HepG2 (cell line): ENCODE measurements around the gene ZFAND2B. TPM values are rescaled to one million over a fixed set of nuclear protein-coding genes. Genes with fewer than 3 reads are reported as not detected.

ENCODE experiments used
- AHR ChIP-seq: IDR thresholded peaks from 2 replicates; pipeline ENCODE4 v1.6.1; 2018; ENCODE audit warnings: missing genetic modification reagents, missing compliant biosample characterization
- ARNT ChIP-seq: fragments of 450-650 bp; IDR thresholded peaks from 2 replicates; pipeline ENCODE4 v1.6.1; 2017
- DNMT3B ChIP-seq: conservative IDR thresholded peaks from 2 replicates; pipeline ENCODE4 v1.6.1; 2016; ENCODE audit warnings: missing biosample characterization, control low read depth
- IRF2 ChIP-seq: IDR thresholded peaks from 2 replicates; pipeline ENCODE4 v1.6.1; 2018; ENCODE audit warnings: missing genetic modification reagents, missing compliant biosample characterization
- JUND ChIP-seq: sonication (generic); formaldehyde crosslinking; IDR thresholded peaks from 2 replicates; pipeline ENCODE4 v1.8.0; 2022; ENCODE audit warnings: mild to moderate bottlenecking, missing genetic modification reagents
- PHF20 ChIP-seq: sonication (generic); formaldehyde crosslinking; IDR thresholded peaks from 2 replicates; pipeline ENCODE4 v1.5.0; 2020; ENCODE audit warnings: mild to moderate bottlenecking, missing genetic modification reagents
- REL ChIP-seq: sonication (generic); formaldehyde crosslinking; conservative IDR thresholded peaks from 2 replicates; pipeline ENCODE4 v1.8.0; 2022; ENCODE audit warnings: mild to moderate bottlenecking, missing genetic modification reagents, moderate library complexity
- SOX13 ChIP-seq, 3 experiments: fragments of 450-650 bp in 1 of 3; sonication (generic) in 1 of 3; formaldehyde crosslinking in 1 of 3; IDR thresholded peaks in 2 of 3; conservative IDR thresholded peaks in 1 of 3; 2 replicates each; pipeline versions ENCODE4 v1.5.0 to v1.6.1; 2016 to 2020; ENCODE audit warnings: antibody characterized with exemption in 1 of 3, mild to moderate bottlenecking in 1 of 3, missing compliant biosample characterization in 1 of 3, missing genetic modification reagents in 1 of 3, moderate library complexity in 1 of 3
- ZFP41 ChIP-seq: sonication (generic); formaldehyde crosslinking; IDR thresholded peaks from 2 replicates; pipeline ENCODE4 v1.4.0; 2020; ENCODE audit warnings: mild to moderate bottlenecking, missing genetic modification reagents, borderline replicate concordance
- ZNF883 ChIP-seq: sonication (generic); formaldehyde crosslinking; IDR thresholded peaks from 2 replicates; pipeline ENCODE4 v1.5.1; 2020; ENCODE audit warnings: mild to moderate bottlenecking, missing genetic modification reagents; ENCODE audit errors: not compliant biosample characterization
- polyA plus RNA-seq, 8 experiments: library from polyadenylated mRNA; depleted of rRNA in 3 of 8; stranded (reverse) in 7 of 8; unstranded in 1 of 8; fragments of >200 nt; fragmentation: Illumina TruSeq in 4 of 8; extraction: Trizol in 4 of 8; gene quantifications; 2 replicates each; pipeline versions ENCODE4 v1.2.1 to v1.2.3, GENCODE V29; 2011 to 2016; ENCODE audit warnings: low read depth in 4 of 8, missing spikeins in 1 of 8, mixed read lengths in 1 of 8; ENCODE audit not compliant: insufficient read depth in 1 of 8
- total RNA-seq, 5 experiments: library from RNA; depleted of rRNA; stranded (reverse); fragments of >200 nt; fragmentation: Illumina TruSeq; extraction: Trizol; gene quantifications; 2 replicates each; pipeline ENCODE4 v1.2.3, GENCODE V29; 2016; ENCODE audit warnings: low read depth in 1 of 5
- TF ChIP-seq, protein P1 (sequence below): sonication (generic); formaldehyde crosslinking; IDR thresholded peaks from 2 replicates; pipeline ENCODE4 v1.8.1; 2023; ENCODE audit warnings: mild to moderate bottlenecking, missing genetic modification reagents
- TF ChIP-seq, protein P2 (sequence below): sonication (generic); formaldehyde crosslinking; IDR thresholded peaks from 2 replicates; pipeline ENCODE4 v1.4.0; 2020; ENCODE audit warnings: mild to moderate bottlenecking, missing genetic modification reagents
- TF ChIP-seq, protein P3 (sequence below): sonication (generic); formaldehyde crosslinking; IDR thresholded peaks from 2 replicates; pipeline ENCODE4 v1.9.0; 2021; ENCODE audit warnings: missing genetic modification reagents, borderline replicate concordance
- TF ChIP-seq, protein P4 (sequence below): sonication (generic); formaldehyde crosslinking; IDR thresholded peaks from 2 replicates; pipeline ENCODE4 v1.4.0; 2020; ENCODE audit warnings: missing genetic modification reagents, borderline replicate concordance

ZFAND2B gene
- total and polyA plus RNA-seq, 2 of the 13 experiments (the other 11 are each of a cell fraction or from before 2014, with no cell fraction given), result 53.3 to 115 TPM

DNA sequence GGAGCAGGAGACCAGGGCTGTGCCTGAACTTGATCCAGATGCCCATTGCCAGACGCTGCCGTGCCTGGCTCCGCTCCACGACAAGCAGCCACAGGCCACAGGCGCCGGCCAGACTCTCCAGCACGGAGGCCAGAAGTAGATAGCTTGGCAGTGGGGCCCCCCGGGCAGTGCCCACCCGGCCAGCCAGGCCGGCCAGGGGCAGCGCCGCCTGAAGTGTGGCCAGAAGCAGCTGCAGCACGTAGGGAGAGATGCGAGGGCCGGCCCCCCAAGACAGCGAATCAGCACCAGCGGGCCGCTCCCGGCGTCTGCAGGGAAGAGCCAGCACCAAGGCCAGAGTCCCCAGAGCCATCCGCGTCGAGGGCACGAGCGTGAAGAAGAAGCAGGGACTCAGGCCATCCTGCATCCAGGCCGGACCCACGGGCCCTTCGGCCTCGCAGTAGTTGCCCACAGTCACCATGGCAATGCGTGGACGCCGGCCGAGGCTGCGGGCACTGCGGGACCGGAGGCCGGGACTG lies 11.7 kb downstream of the ZFAND2B start (continued):
- TF ChIP-seq, protein P1, sequence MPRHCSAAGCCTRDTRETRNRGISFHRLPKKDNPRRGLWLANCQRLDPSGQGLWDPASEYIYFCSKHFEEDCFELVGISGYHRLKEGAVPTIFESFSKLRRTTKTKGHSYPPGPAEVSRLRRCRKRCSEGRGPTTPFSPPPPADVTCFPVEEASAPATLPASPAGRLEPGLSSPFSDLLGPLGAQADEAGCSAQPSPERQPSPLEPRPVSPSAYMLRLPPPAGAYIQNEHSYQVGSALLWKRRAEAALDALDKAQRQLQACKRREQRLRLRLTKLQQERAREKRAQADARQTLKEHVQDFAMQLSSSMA (CRISPR knock-in tag), result 0 out of 2 replicates have a peak, but pooled peaks have one; percentile 16
- TF ChIP-seq PHF20 (CRISPR knock-in tag), result no peak
- TF ChIP-seq AHR (CRISPR knock-in tag), result 0 out of 2 replicates have a peak, but pooled peaks have one; percentile 24
- no peak for TF ChIP-seq ZNF883
- TF ChIP-seq DNMT3B (CRISPR knock-in tag), result 0 out of 2 replicates have a peak, but pooled peaks have one; percentile 7
- no peak for TF ChIP-seq IRF2 (CRISPR knock-in tag)
- TF ChIP-seq, protein P2, sequence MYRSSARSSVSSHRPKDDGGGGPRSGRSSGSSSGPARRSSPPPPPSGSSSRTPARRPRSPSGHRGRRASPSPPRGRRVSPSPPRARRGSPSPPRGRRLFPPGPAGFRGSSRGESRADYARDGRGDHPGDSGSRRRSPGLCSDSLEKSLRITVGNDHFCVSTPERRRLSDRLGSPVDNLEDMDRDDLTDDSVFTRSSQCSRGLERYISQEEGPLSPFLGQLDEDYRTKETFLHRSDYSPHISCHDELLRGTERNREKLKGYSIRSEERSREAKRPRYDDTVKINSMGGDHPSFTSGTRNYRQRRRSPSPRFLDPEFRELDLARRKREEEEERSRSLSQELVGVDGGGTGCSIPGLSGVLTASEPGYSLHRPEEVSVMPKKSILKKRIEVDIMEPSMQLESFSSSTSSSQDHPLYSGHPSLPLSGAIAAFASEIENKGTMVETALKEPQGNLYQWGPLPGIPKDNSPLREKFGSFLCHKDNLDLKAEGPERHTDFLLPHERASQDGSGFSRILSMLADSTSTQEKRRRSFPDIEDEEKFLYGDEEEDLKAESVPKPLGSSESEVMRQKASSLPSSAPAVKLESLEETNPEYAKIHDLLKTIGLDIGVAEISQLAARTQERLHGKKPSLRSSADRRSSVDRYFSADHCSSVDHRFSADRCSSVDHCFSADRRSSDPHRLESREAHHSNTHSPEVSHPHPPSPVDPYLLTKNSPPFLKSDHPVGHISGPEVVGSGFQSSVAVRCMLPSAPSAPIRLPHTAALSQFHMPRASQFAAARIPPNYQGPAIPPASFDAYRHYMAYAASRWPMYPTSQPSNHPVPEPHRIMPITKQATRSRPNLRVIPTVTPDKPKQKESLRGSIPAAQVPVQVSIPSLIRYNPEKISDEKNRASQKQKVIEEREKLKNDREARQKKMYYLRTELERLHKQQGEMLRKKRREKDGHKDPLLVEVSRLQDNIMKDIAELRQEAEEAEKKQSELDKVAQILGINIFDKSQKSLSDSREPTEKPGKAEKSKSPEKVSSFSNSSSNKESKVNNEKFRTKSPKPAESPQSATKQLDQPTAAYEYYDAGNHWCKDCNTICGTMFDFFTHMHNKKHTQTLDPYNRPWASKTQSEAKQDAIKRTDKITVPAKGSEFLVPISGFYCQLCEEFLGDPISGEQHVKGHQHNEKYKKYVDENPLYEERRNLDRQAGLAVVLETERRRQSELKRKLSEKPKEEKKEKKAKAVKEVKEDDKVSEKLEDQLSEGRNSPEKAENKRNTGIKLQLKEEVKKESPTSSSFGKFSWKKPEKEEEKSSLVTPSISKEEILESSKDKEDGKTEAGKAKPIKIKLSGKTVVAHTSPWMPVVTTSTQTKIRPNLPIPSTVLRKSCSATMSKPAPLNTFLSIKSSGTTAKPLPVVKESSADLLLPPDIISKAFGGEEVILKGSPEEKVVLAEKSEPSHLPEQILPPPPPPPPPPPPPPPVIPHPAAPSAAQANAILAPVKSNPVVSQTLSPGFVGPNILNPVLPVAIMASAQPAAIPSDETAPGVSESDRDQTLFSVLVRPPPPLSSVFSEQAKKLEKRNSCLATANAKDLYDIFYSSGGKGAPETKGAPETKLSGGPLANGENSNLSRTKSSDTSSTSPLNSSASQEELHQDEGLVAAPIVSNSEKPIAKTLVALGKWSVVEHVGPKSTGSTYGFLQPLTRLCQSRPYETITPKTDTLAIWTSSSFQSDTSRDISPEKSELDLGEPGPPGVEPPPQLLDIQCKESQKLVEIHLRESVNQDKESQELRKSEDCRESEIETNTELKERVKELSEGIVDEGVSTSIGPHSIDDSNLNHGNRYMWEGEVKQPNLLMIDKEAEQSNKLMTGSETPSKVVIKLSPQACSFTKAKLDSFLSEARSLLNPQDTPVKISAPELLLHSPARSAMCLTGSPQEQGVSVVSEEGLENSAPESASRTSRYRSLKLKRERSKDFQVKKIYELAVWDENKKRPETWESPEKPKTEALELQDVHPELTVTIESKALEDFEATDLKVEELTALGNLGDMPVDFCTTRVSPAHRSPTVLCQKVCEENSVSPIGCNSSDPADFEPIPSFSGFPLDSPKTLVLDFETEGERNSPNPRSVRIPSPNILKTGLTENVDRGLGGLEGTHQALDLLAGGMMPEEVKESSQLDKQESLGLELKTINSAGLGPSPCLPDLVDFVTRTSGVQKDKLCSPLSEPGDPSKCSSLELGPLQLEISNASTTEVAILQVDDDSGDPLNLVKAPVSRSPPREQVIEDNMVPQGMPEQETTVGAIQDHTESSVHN (CRISPR knock-in tag), result no peak
- no peak; the same call in 1 of the 2 replicates for TF ChIP-seq ZFP41
- peak; percentile 92; the same call in 1 of the 2 replicates for TF ChIP-seq REL
- TF ChIP-seq, protein P3, sequence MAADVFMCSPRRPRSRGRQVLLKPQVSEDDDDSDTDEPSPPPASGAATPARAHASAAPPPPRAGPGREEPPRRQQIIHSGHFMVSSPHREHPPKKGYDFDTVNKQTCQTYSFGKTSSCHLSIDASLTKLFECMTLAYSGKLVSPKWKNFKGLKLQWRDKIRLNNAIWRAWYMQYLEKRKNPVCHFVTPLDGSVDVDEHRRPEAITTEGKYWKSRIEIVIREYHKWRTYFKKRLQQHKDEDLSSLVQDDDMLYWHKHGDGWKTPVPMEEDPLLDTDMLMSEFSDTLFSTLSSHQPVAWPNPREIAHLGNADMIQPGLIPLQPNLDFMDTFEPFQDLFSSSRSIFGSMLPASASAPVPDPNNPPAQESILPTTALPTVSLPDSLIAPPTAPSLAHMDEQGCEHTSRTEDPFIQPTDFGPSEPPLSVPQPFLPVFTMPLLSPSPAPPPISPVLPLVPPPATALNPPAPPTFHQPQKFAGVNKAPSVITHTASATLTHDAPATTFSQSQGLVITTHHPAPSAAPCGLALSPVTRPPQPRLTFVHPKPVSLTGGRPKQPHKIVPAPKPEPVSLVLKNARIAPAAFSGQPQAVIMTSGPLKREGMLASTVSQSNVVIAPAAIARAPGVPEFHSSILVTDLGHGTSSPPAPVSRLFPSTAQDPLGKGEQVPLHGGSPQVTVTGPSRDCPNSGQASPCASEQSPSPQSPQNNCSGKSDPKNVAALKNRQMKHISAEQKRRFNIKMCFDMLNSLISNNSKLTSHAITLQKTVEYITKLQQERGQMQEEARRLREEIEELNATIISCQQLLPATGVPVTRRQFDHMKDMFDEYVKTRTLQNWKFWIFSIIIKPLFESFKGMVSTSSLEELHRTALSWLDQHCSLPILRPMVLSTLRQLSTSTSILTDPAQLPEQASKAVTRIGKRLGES, result 0 out of 2 replicates have a peak, but pooled peaks have one; percentile 56
- TF ChIP-seq ARNT, result no peak
- TF ChIP-seq, protein P4, sequence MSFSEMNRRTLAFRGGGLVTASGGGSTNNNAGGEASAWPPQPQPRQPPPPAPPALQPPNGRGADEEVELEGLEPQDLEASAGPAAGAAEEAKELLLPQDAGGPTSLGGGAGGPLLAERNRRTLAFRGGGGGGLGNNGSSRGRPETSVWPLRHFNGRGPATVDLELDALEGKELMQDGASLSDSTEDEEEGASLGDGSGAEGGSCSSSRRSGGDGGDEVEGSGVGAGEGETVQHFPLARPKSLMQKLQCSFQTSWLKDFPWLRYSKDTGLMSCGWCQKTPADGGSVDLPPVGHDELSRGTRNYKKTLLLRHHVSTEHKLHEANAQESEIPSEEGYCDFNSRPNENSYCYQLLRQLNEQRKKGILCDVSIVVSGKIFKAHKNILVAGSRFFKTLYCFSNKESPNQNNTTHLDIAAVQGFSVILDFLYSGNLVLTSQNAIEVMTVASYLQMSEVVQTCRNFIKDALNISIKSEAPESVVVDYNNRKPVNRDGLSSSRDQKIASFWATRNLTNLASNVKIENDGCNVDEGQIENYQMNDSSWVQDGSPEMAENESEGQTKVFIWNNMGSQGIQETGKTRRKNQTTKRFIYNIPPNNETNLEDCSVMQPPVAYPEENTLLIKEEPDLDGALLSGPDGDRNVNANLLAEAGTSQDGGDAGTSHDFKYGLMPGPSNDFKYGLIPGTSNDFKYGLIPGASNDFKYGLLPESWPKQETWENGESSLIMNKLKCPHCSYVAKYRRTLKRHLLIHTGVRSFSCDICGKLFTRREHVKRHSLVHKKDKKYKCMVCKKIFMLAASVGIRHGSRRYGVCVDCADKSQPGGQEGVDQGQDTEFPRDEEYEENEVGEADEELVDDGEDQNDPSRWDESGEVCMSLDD (CRISPR knock-in tag), result peak; percentile 86; the same call in 1 of the 2 replicates
- peak; percentile 2; the same call in 1 of the 2 replicates for TF ChIP-seq JUND (CRISPR knock-in tag)
- TF ChIP-seq SOX13 (IDR thresholded peaks at IDR 0.05), result no peak
- TF ChIP-seq SOX13 (CRISPR knock-in tag; conservative IDR thresholded peaks at IDR 0.05 in 1 of 2, IDR thresholded peaks at IDR 0.05 in 1 of 2), result no peak
